ENCODE data around the gene ADAMTS7.

Gene ADAMTS7

GRCh38 chr15:78717956-78718656 is 93.2 kb downstream of the ADAMTS7 start:
- no peak for ATAC-seq

DNA sequence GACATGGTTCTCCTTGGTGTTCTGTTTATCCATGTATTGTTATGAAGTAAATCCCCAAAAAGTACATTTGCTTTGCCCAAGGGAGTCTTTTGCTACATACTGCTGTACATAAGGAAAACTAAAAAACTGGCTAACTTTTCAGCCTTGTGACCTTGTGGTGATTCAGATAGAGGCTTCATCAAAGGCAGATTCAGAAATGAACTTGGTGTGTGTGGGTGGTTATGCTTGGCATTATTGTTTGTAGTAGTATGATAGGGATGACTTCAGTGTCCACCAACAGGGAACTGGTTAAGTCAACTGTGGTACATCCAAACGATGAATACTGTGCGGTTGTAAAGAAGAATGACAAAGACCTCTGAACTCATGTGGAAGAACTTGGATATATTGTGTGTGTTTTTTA is 94.6 kb downstream of the ADAMTS7 start:
- no peak for ATAC-seq

- peak; percentile 61 to 65 for ATAC-seq
Measured at GRCh38 chr15:78715930-78716329, 95.3 kb downstream of the ADAMTS7 start.

- ATAC-seq = no peak
Measured at GRCh38 chr15:78715434-78715833, 95.8 kb downstream of the ADAMTS7 start.

- no peak for ATAC-seq
Measured at GRCh38 chr15:78714890-78715289, 96.4 kb downstream of the ADAMTS7 start.

DNA sequence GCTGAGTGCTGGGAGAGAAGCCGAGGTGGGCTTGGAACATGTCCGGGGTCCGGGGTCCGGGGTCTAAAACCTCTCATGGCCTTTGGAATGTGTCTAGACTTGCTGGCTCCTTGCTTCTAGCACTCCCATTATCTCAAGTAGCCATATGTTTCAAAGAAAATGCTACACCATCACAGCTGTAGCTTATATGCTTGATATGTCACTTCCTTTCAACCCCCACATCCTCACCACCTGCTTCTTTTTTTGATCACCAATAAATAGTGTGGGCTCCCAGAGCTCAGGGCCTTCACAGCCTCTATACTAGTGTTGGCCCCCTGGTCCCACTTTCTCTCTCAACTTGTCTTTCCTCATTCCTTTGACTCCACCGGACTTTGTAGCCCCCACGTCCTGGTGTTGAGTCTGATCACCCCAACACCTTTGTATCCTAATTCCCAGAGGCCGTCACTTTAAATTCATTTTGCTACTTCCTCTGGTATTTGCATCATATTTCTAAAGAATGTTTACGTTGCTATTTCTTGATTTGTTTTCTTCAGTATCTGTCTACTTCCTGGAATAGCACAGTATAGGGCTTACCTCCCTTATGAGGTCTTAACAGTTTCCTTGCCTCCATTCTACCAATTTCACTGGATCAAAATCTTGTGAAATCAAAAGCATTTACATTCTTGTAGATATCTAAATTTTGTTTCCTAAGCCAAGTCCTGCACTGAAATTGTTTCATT is 98.3 kb downstream of the ADAMTS7 start:
- no peak for ATAC-seq

DNA sequence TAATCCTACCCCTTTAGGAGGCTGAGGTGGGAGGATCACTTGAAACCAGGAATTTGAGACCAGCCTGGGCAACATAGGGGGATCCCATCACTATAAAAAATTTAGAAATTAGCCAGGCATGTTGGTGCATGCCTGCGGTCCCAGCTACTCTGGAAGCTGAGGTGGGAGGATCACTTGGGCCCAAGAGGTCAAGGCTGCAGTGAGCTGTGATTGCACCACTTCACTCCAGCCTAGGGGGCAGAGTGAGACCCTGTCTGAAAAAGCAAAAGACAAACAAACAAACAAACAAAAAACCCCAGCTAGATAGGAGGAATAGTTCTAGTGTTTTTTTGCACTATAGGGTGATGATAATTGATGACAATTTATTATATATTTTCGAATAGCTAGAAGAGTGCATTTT is 99.6 kb downstream of the ADAMTS7 start:
- ATAC-seq = no peak

- ATAC-seq = peak; percentile 85 to 89
Measured at GRCh38 chr15:78709263-78709882, 101.9 kb downstream of the ADAMTS7 start.
